ENCODE data around the gene STAC3. TPM values are rescaled to one million over a fixed set of nuclear protein-coding genes. Genes with fewer than 3 reads are reported as not detected.

STAC3 gene
- polyA plus RNA-seq, 1 experiment: 0.25 TPM

DNA sequence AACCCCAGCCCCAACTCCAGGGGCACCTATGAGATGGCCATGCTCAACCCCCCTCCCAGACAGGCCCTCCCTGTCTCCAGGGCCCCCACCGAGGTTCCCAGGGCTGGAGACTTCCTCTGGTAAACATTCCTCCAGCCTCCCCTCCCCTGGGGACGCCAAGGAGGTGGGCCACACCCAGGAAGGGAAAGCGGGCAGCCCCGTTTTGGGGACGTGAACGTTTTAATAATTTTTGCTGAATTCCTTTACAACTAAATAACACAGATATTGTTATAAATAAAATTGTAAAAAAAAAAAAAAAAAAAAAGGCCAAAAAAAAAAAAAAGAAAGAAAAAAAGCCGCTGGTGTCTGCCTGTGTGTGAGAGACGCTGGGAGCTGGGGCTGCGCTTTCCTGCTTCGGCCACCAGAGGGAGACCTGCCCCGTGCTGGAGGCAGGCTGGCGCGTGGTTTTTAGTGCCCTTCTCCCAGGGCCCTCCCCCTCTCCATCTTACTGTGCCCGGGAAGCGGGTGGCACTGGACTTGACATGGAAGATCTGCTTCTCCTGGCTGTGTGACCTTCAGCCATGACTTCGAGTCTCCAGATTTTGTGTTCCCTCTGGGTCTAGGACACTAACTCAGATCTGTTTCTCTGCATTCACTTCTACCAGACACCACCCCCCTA, 37.8 kb downstream of the STAC3 start:
- Histone ChIP-seq H3K27me3 (ENCODE audit: control insufficient read depth, insufficient read depth, low read length) (peaks cover 28% of the 10 kb centered on the region), H3K27ac (ENCODE audit: low read depth, low read length) (peak overlapping the region; percentile 11), H3K4me3 (ENCODE audit: low read depth, low read length) (no peak overlapping the region), H3K9me3 (ENCODE audit: control insufficient read depth, insufficient read depth, low read length) (no peaks in the 10 kb centered on the region; the same call in 1 of the 2 replicates)
- ChIA-PET POLR2A (interaction anchor here (0.6 to 4.7 kb wide), 8 partner anchors 17 to 121 kb away, joined by 3 to 24 read pairs (median 4); partner anchors contain the start of genes SHMT2 and STAT6), CTCF (interaction anchor here (0.7 to 7.0 kb wide), 16 partner anchors 10 to 250 kb away, joined by 3 to 161 read pairs (median 5); partner anchors contain the start of genes GLI1 and SHMT2)
- TF ChIP-seq CTCF (IDR thresholded peaks at IDR 0.05; ENCODE audit: low read depth, low read length): peak; percentile 96
- peak; percentile 65 for DNase-seq (ENCODE audit: low read depth, low spot score)

DNA sequence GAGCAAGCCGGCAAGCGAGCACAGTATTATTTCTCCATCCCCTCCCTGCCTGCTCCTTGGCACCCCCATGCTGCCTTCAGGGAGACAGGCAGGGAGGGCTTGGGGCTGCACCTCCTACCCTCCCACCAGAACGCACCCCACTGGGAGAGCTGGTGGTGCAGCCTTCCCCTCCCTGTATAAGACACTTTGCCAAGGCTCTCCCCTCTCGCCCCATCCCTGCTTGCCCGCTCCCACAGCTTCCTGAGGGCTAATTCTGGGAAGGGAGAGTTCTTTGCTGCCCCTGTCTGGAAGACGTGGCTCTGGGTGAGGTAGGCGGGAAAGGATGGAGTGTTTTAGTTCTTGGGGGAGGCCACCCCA, 38.3 kb downstream of the STAC3 start:
- no peak overlapping the region for H3K4me3 ChIP-seq (ENCODE audit: low read depth, low read length)
- peaks cover 23% of the 10 kb centered on the region for H3K27me3 ChIP-seq (ENCODE audit: control insufficient read depth, insufficient read depth, low read length)
- H3K27ac ChIP-seq (ENCODE audit: low read depth, low read length): peak overlapping the region; percentile 11
- TF ChIP-seq CTCF (IDR thresholded peaks at IDR 0.05; ENCODE audit: low read depth, low read length): no peak
- no peak for DNase-seq (ENCODE audit: low read depth, low spot score)
- ChIA-PET POLR2A (interaction anchor here (0.6 to 4.7 kb wide), 5 partner anchors 17 to 102 kb away, joined by 3 to 24 read pairs (median 6); partner anchors contain the start of genes SHMT2 and STAT6), CTCF (interaction anchor here (1.6 to 7.0 kb wide), 5 partner anchors 18 to 246 kb away, joined by 4 to 161 read pairs (median 7); partner anchors contain the start of genes GLI1 and SHMT2)
- H3K9me3 ChIP-seq (ENCODE audit: control insufficient read depth, insufficient read depth, low read length): no peaks in the 10 kb centered on the region; the same call in 1 of the 2 replicates

DNA sequence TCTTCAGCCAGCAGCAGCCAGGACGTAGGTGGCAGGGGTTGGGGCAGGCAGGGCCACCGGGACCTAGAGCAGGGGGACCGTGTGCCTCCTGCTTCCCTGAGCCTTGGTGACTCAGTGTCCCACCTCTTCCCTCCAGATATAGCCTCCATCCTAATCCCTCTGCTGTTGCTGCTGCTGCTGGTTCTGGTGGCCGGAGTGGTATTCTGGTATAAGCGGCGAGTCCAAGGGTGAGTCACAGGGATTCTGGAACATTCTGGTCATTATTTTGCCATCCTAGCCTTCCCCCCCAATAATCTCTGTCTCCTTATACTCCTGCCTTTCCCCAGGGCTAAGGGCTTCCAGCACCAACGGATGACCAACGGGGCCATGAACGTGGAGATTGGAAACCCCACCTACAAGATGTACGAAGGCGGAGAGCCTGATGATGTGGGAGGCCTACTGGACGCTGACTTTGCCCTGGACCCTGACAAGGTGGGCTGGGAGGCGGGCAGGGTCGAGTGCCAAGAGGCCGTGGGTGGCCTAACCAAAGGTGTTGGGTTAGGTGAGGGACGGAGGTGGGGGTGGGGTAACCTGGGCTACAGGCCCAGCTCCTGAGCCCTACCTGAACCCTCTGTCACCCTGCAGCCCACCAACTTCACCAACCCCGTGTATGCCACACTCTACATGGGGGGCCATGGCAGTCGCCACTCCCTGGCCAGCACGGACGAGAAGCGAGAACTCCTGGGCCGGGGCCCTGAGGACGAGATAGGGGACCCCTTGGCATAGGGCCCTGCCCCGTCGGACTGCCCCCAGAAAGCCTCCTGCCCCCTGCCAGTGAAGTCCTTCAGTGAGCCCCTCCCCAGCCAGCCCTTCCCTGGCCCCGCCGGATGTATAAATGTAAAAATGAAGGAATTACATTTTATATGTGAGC, 38.9 kb downstream of the STAC3 start:
- DNase-seq (ENCODE audit: low read depth, low spot score): no peak
- H3K27ac ChIP-seq (ENCODE audit: low read depth, low read length): no peak overlapping the region
- no peak overlapping the region for H3K4me3 ChIP-seq (ENCODE audit: low read depth, low read length)
- TF ChIP-seq CTCF (IDR thresholded peaks at IDR 0.05; ENCODE audit: low read depth, low read length): no peak
- ChIA-PET CTCF (interaction anchor here (2.2 to 7.0 kb wide), 2 partner anchors 29 to 88 kb away, joined by 5 to 161 read pairs; a partner anchor contains a TSS), POLR2A (interaction anchor here (0.7 to 4.7 kb wide), 3 partner anchors 18 to 28 kb away, joined by 3 to 24 read pairs (median 3); partner anchors contain the start of gene SHMT2)
- peaks cover 18% of the 10 kb centered on the region for H3K27me3 ChIP-seq (ENCODE audit: control insufficient read depth, insufficient read depth, low read length)
- H3K9me3 ChIP-seq (ENCODE audit: control insufficient read depth, insufficient read depth, low read length): no peaks in the 10 kb centered on the region; the same call in 1 of the 2 replicates

- TF ChIP-seq CTCF (IDR thresholded peaks at IDR 0.05; ENCODE audit: low read depth, low read length): no peak
- no peaks in the 10 kb centered on the region; the same call in 1 of the 2 replicates for H3K9me3 ChIP-seq (ENCODE audit: control insufficient read depth, insufficient read depth, low read length)
- POLR2A ChIA-PET: interaction anchor here (1.0 kb wide), 1 partner anchor 19 kb away, joined by 3 read pairs; the partner anchor contains the start of gene SHMT2
- DNase-seq (ENCODE audit: low read depth, low spot score): no peak
- H3K27me3 ChIP-seq (ENCODE audit: control insufficient read depth, insufficient read depth, low read length): peaks cover 17% of the 10 kb centered on the region
- no peak overlapping the region for H3K27ac ChIP-seq (ENCODE audit: low read depth, low read length)
- H3K4me3 ChIP-seq (ENCODE audit: low read depth, low read length): no peak overlapping the region
- CTCF ChIA-PET: interaction anchor here (0.6 to 1.0 kb wide), 2 partner anchors 28 to 91 kb away, joined by 3 read pairs; no protein-coding TSS in a partner anchor
These were observed 39.9 kb downstream of the STAC3 start for GRCh38 chr12:57210926-57211692.

Measured in AG04450 (cell line).